Naive thymus-derived CD4-positive, alpha-beta T cell (primary cell): ENCODE results near the gene SLC22A23. TPM values are rescaled to one million over a fixed set of nuclear protein-coding genes. Genes with fewer than 3 reads are reported as not detected.
A peak's percentile ranks its signal among the peaks of the same experiment; 100 is the strongest.

Source experiments
- ATAC-seq: fragments of 150-1000 bp; cut with Tn5 transposase; 2 replicates; pipeline ENCODE4 v1.10.0; 2021; ENCODE audit warnings: mild to moderate bottlenecking, moderate library complexity
- CTCF ChIA-PET: fragments of 350-600 bp; sonication (Branson Sonifier 250); formaldehyde crosslinking; loops from one replicate; lab custom pipeline; 2021; ENCODE audit warnings: antibody characterized with exemption; lab: Charles Lee
- POLR2A ChIA-PET: fragments of 350-600 bp; sonication (Branson Sonifier 250); formaldehyde crosslinking; loops from one replicate; lab custom pipeline; 2021; ENCODE audit warnings: antibody characterized with exemption, inconsistent platforms; lab: Charles Lee
- DNase-seq, 9 donors: peaks; one replicate each; pipeline versions ENCODE4 v3.0.0 to v3.0.0-alpha.2; 2020 to 2022; ENCODE audit warnings: mixed read lengths in 1 of 9
- H3K27ac ChIP-seq: one replicate; pipeline ENCODE4 v1.7.0; 2013; ENCODE audit warnings: mild to moderate bottlenecking, low read depth, low read length, moderate library complexity
- H3K27me3 ChIP-seq, 2 donors: one replicate each; pipeline ENCODE4 v1.7.0; 2013; ENCODE audit warnings: low read length in 2 of 2, mild to moderate bottlenecking in 2 of 2, moderate library complexity in 2 of 2; ENCODE audit not compliant: control insufficient read depth in 2 of 2, insufficient read depth in 2 of 2
- H3K36me3 ChIP-seq, 3 experiments: 1 replicate in 2 of 3; 2 replicates in 1 of 3; pipeline ENCODE4 v1.7.0; 2013; ENCODE audit warnings: low read length in 3 of 3, mild to moderate bottlenecking in 3 of 3, moderate library complexity in 1 of 3; ENCODE audit not compliant: insufficient read depth in 3 of 3, control insufficient read depth in 2 of 3
- H3K4me1 ChIP-seq, 2 donors: one replicate each; pipeline ENCODE4 v1.7.0; 2013; ENCODE audit warnings: low read length in 2 of 2, mild to moderate bottlenecking in 2 of 2, moderate library complexity in 1 of 2; ENCODE audit not compliant: control insufficient read depth in 2 of 2, insufficient read depth in 2 of 2
- H3K4me3 ChIP-seq: 2 replicates; pipeline ENCODE4 v1.7.0; 2013; ENCODE audit warnings: mild to moderate bottlenecking, low read length
- H3K9me3 ChIP-seq, 3 experiments: 1 replicate in 2 of 3; 2 replicates in 1 of 3; pipeline ENCODE4 v1.7.0; 2013; ENCODE audit warnings: low read length in 3 of 3; ENCODE audit not compliant: control insufficient read depth in 2 of 3
- H3K27ac Mint-ChIP-seq, 9 donors: one replicate each; pipeline ENCODE4 v1.8.0; 2020 to 2022; ENCODE audit warnings: mixed read lengths in 9 of 9, mild to moderate bottlenecking in 8 of 9, moderate library complexity in 5 of 9, inconsistent platforms in 2 of 9
- H3K27me3 Mint-ChIP-seq, 5 donors: one replicate each; pipeline ENCODE4 v1.8.0; 2021 to 2022; ENCODE audit warnings: mixed read lengths in 5 of 5, mild to moderate bottlenecking in 1 of 5
- H3K36me3 Mint-ChIP-seq, 5 donors: one replicate each; pipeline ENCODE4 v1.8.0; 2020 to 2022; ENCODE audit warnings: mixed read lengths in 5 of 5, mild to moderate bottlenecking in 3 of 5, inconsistent platforms in 1 of 5
- H3K4me1 Mint-ChIP-seq, 7 donors: one replicate each; pipeline ENCODE4 v1.8.0; 2020 to 2022; ENCODE audit warnings: mixed read lengths in 7 of 7, mild to moderate bottlenecking in 3 of 7, inconsistent platforms in 1 of 7
- H3K4me3 Mint-ChIP-seq, 10 donors: one replicate each; pipeline ENCODE4 v1.8.0; 2020 to 2022; ENCODE audit warnings: mild to moderate bottlenecking in 10 of 10, mixed read lengths in 10 of 10, moderate library complexity in 6 of 10, inconsistent platforms in 2 of 10
- H3K9me3 Mint-ChIP-seq, 11 donors: one replicate each; pipeline ENCODE4 v1.8.0; 2020 to 2022; ENCODE audit warnings: mixed read lengths in 11 of 11, mild to moderate bottlenecking in 4 of 11, inconsistent platforms in 1 of 11, moderate library complexity in 1 of 11
- intact Hi-C, 2 donors: fragments of 100-400 bp; cut with micrococcal nuclease; formaldehyde crosslinking; loops; one replicate each; pipeline ENCODE4 v1.15.1; 2023
- polyA plus RNA-seq, 2 donors: library from polyadenylated mRNA; unstranded; fragments of 300-500 nt; fragmentation: Illumina TruSeq; gene quantifications; one replicate each; pipeline ENCODE4 v1.2.3, GENCODE V29; 2021
- total RNA-seq, 6 experiments: library from RNA in 5 of 6; stranded (reverse) in 5 of 6; gene quantifications; 1 replicate in 5 of 6; 2 replicates in 1 of 6; pipeline ENCODE4 v1.2.3 and lab custom pipeline; 2021 to 2026

The SLC22A23 gene
- total and polyA plus RNA-seq, 7 experiments from 2014 or later, result 1.1 to 23.8 (median 13.6) TPM

DNA sequence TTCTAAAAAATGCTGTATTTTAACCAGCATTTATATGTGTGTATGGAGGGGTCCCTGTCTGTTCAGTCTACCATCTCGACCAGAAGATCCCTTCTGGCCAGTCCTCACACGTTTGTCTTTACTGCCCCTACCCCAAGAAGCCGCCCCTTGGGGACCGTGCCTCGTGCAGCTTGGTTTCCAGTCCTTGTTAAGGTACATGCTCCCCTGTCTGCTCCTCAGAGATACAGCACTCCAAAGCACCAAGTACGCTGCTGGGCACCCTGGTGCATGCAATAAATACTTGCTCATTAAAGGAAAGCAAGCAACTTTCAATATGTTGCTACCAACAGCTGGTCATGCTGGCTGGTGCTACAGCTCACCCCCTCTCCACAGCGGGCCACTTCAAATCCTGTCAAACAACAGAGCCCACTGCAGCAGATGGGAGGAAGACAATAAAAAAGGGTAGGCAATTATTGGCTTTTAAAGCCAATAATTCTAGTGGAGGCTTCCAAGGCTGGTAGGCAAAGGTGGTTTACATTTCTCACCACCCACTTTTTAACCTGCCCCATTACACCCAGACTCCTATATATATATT is 136.5 kb downstream of the SLC22A23 start:
- H3K27ac ChIP-seq, result no peak overlapping the region
- peaks cover 7 to 24% of the 10 kb centered on the region in 2 donors for H3K4me1 ChIP-seq
- intact Hi-C loops, result no loop called here
- H3K9me3 ChIP-seq, result no peaks in the 10 kb centered on the region
- Mint-ChIP-seq H3K9me3 (no peaks in the 10 kb centered on the region), H3K4me1 (peaks cover 12 to 38% (median 30%) of the 10 kb centered on the region in 7 donors), H3K4me3 (no peak overlapping the region), H3K27ac (peak overlapping the region in 5 of 9 donors; percentile 13 to 79 (median 51)), H3K36me3 (peaks cover 0 to 27% (median 8%) of the 10 kb centered on the region in 5 donors), H3K27me3 (peaks cover 0 to 16% (median 0%) of the 10 kb centered on the region in 5 donors)
- ChIA-PET CTCF (no interaction called here), POLR2A (no interaction called here)
- peaks cover 0 to 4% (median 0%) of the 10 kb centered on the region in 3 experiments for H3K36me3 ChIP-seq
- ATAC-seq, result no peak
- no peak for DNase-seq
- H3K27me3 ChIP-seq, result no peaks in the 10 kb centered on the region
- H3K4me3 ChIP-seq, result no peak overlapping the region

DNA sequence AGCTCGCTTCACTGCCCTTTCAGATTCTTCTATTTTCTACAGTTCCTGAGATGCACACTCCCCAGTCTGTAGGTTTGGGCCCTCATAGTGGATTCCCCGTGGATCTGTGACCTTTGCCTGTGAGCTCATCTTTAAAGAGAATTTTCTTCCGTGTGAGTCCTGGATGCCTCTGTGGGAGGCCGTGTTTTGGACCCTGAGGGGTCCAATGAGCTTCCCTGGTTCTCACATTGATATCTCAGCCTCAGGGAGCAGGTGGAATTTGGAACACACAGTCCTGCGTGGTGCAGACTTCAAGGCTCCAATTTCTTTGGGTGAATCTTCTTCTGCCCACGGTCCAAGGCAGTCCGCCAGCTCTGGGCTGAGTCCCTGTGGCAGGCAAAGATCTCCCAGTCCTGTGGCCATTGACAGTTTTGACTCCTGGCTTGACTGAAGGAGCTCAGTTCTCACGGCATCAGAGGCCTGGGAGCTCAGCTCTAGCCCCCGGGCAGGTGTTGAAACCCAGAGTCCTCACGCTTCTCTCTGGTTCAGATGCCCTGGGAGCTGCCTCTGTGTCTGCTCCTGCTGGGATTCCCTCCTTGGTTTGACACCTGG is 137.1 kb downstream of the SLC22A23 start:
- Mint-ChIP-seq H3K4me1 (peaks cover 12 to 38% (median 30%) of the 10 kb centered on the region in 7 donors), H3K9me3 (no peaks in the 10 kb centered on the region), H3K4me3 (peak overlapping the region in 3 of 10 donors; percentile 26 to 83 (median 59)), H3K27ac (peak overlapping the region in 8 of 9 donors; percentile 13 to 79 (median 50)), H3K36me3 (peaks cover 0 to 33% (median 10%) of the 10 kb centered on the region in 5 donors), H3K27me3 (peaks cover 0 to 16% (median 0%) of the 10 kb centered on the region in 5 donors)
- Histone ChIP-seq H3K27ac (no peak overlapping the region), H3K27me3 (no peaks in the 10 kb centered on the region), H3K9me3 (no peaks in the 10 kb centered on the region), H3K4me1 (peaks cover 7 to 24% of the 10 kb centered on the region in 2 donors), H3K4me3 (no peak overlapping the region), H3K36me3 (peaks cover 0 to 4% (median 0%) of the 10 kb centered on the region in 3 experiments)
- intact Hi-C loops, result loop anchor here in 1 of 2 donors (5.0 kb wide), 1 partner anchor 53 kb away; no protein-coding TSS in a partner anchor
- ChIA-PET POLR2A (no interaction called here), CTCF (no interaction called here)
- DNase-seq (no peak), ATAC-seq (no peak)

DNA sequence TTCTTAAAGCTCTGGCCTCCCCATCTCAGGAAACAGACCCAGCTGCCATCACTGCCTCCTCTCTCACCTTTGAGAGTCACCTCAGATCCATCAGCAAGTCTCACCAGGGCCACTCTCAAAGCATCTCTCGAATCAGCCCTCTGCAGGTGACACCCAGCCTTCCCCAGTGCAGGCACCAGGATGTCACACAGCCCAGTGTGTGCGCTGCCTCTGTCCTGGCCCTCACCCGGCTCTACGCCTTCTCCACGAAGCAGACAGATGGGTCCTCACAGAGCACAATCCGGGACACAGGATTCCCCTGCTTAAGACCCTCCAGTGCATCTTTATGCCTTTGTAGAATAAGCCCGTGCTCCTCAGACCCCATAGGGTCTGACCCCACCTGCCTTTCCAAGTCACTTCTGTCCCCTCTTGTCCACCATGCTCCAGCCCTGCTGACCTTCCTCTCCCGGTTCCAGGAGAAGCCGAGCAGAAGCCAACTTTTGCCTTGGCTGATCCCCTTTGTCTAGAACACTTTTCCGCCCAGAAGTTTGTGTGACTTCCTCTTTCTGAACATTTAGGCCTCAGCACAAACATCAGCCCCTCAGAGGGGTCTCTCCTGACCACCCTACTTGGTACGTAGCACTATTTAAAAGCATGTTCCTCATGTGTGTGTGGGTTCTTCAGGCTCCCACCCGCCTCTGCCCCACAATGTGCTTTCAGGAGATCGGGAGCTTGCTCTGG is 137.9 kb downstream of the SLC22A23 start:
- Mint-ChIP-seq H3K27me3 (peaks cover 0 to 16% (median 0%) of the 10 kb centered on the region in 5 donors), H3K9me3 (no peaks in the 10 kb centered on the region), H3K4me1 (peaks cover 12 to 38% (median 30%) of the 10 kb centered on the region in 7 donors), H3K27ac (peak overlapping the region in 8 of 9 donors; percentile 13 to 86 (median 67)), H3K4me3 (peak overlapping the region in 9 of 10 donors; percentile 59 to 83 (median 74)), H3K36me3 (peaks cover 0 to 31% (median 10%) of the 10 kb centered on the region in 5 donors)
- ChIA-PET CTCF (no interaction called here), POLR2A (no interaction called here)
- DNase-seq, result no peak
- no peak for ATAC-seq
- Histone ChIP-seq H3K36me3 (peaks cover 0 to 4% (median 0%) of the 10 kb centered on the region in 3 experiments), H3K4me1 (peaks cover 7 to 24% of the 10 kb centered on the region in 2 donors), H3K9me3 (no peaks in the 10 kb centered on the region), H3K27me3 (no peaks in the 10 kb centered on the region), H3K27ac (no peak overlapping the region), H3K4me3 (no peak overlapping the region)
- intact Hi-C loops, result loop anchor here in 1 of 2 donors (5.0 kb wide), 1 partner anchor 53 kb away; no protein-coding TSS in a partner anchor

DNA sequence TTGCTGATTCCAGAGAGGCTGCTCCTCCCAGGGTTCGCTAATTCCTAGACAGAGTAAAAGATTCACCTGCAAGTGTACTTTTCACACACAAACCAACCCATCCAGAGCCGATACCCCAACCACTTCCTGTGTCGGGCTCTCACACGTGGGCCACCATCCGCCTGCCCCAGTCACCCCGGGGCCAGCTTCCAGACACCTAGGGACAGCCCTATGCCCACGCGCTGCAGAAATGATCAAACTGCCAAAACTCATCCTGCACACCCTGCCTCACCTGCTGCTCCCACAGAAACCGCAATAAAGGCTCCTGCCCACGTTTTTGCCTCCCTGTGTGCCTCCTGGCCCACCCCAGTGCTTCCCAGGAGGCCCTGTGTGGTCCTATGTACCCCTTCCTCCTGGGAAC is 138.6 kb downstream of the SLC22A23 start:
- intact Hi-C loops, result loop anchor here in 1 of 2 donors (5.0 kb wide), 1 partner anchor 54 kb away; no protein-coding TSS in a partner anchor
- H3K4me3 Mint-ChIP-seq, result peak overlapping the region; percentile 3 to 83 (median 73)
- DNase-seq, result peak in 8 of 9 donors; percentile 28 to 61 (median 50)
- H3K27me3 Mint-ChIP-seq, result peaks cover 0 to 18% (median 0%) of the 10 kb centered on the region in 5 donors
- Histone ChIP-seq H3K4me1 (peaks cover 7 to 24% of the 10 kb centered on the region in 2 donors), H3K36me3 (peaks cover 0 to under 1% (median 0%) of the 10 kb centered on the region in 3 experiments), H3K4me3 (peak overlapping the region; percentile 36), H3K27me3 (no peaks in the 10 kb centered on the region), H3K27ac (no peak overlapping the region), H3K9me3 (no peaks in the 10 kb centered on the region)
- ChIA-PET POLR2A (no interaction called here), CTCF (no interaction called here)
- H3K9me3 Mint-ChIP-seq, result no peaks in the 10 kb centered on the region
- ATAC-seq, result peak; percentile 82
- H3K36me3 Mint-ChIP-seq, result peaks cover 0 to 27% (median 5%) of the 10 kb centered on the region in 5 donors
- peak overlapping the region in 7 of 9 donors; percentile 53 to 82 (median 66) for H3K27ac Mint-ChIP-seq
- H3K4me1 Mint-ChIP-seq, result peaks cover 12 to 38% (median 30%) of the 10 kb centered on the region in 7 donors

DNA sequence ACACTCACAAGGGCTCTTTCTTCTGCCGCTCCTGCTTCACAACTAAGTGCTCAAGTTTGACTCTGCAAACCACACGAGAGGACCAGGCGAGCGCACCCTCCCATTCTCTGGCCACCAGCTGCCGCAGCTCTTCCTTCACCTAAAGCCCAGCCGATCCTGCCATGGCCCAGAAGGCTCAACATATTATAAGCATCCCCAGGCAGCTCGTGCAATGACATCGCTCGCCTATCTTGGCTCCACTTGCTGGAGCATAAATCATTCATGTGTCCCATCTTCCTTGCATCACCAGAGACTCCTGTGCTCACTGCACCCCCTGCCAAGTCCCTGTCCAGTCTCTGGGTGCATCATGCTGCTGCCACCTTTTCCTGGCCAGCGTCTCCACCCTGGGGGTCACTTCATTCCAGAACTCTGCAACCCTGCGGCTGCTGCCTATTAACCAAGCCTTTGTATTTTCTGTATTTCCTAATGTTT is 139.1 kb downstream of the SLC22A23 start:
- Mint-ChIP-seq H3K27ac (peak overlapping the region in 4 of 9 donors; percentile 60 to 82 (median 64)), H3K4me3 (peak overlapping the region in 9 of 10 donors; percentile 59 to 83 (median 74)), H3K4me1 (peaks cover 12 to 38% (median 31%) of the 10 kb centered on the region in 7 donors), H3K27me3 (peaks cover 0 to 20% (median 0%) of the 10 kb centered on the region in 5 donors), H3K36me3 (peaks cover 0 to 25% (median 4%) of the 10 kb centered on the region in 5 donors), H3K9me3 (no peaks in the 10 kb centered on the region)
- H3K27me3 ChIP-seq, result no peaks in the 10 kb centered on the region
- ATAC-seq (no peak), DNase-seq (no peak)
- intact Hi-C loops, result loop anchor here in 1 of 2 donors (5.0 kb wide), 1 partner anchor 55 kb away; no protein-coding TSS in a partner anchor
- ChIA-PET POLR2A (no interaction called here), CTCF (no interaction called here)
- H3K4me1 ChIP-seq, result peaks cover 7 to 24% of the 10 kb centered on the region in 2 donors
- H3K4me3 ChIP-seq, result peak overlapping the region; percentile 36
- H3K36me3 ChIP-seq, result no peaks in the 10 kb centered on the region
- no peaks in the 10 kb centered on the region for H3K9me3 ChIP-seq
- no peak overlapping the region for H3K27ac ChIP-seq

DNA sequence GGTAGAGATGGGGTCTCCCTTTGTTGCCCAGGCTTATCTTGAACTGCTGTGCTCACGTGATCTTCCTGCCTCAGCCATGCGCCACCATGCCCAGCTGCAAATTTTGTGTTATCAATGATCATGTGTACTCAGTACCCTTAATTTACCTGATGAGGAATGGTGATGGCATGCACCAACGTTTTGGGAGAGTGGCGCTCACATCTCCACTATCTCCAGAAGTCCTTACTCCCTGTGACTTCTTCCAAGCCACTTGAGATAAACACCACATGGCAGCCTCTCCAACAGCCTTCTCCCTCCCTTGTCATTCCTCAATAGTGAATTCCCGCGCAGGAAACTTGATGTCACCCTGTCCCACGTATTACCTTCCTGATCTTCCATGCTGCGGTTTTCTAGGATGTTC is 140.0 kb downstream of the SLC22A23 start:
- Histone ChIP-seq H3K4me3 (no peak overlapping the region), H3K9me3 (no peaks in the 10 kb centered on the region), H3K27ac (no peak overlapping the region), H3K27me3 (no peaks in the 10 kb centered on the region), H3K4me1 (peaks cover 7 to 24% of the 10 kb centered on the region in 2 donors), H3K36me3 (no peaks in the 10 kb centered on the region)
- ATAC-seq (no peak), DNase-seq (no peak)
- ChIA-PET CTCF (no interaction called here), POLR2A (no interaction called here)
- intact Hi-C loops, result loop anchor here in 1 of 2 donors (5.0 kb wide), 1 partner anchor 55 kb away; no protein-coding TSS in a partner anchor
- H3K27me3 Mint-ChIP-seq, result peaks cover 0 to 20% (median 0%) of the 10 kb centered on the region in 5 donors
- no peaks in the 10 kb centered on the region for H3K9me3 Mint-ChIP-seq
- H3K36me3 Mint-ChIP-seq, result peaks cover 0 to 26% (median 3%) of the 10 kb centered on the region in 5 donors
- H3K4me3 Mint-ChIP-seq, result no peak overlapping the region
- no peak overlapping the region for H3K27ac Mint-ChIP-seq
- peaks cover 12 to 38% (median 31%) of the 10 kb centered on the region in 7 donors for H3K4me1 Mint-ChIP-seq
